GM18867 (cell line): Measurements from ENCODE around the gene PITPNM3.

Source experiments
- ATAC-seq: cut with Tn5 transposase; IDR thresholded peaks from one replicate; pipeline ENCODE4 v1.9.1; 2021; ENCODE audit warnings: mild to moderate bottlenecking, moderate library complexity; ENCODE audit not compliant: unreplicated experiment

The PITPNM3 gene

GRCh38 chr17:6421700-6422604, 134.4 kb downstream of the PITPNM3 start:
- no peak for ATAC-seq

- no peak for ATAC-seq
These were observed 136.1 kb downstream of the PITPNM3 start for GRCh38 chr17:6420173-6420641.

- no peak for ATAC-seq
These were observed 140.7 kb downstream of the PITPNM3 start for GRCh38 chr17:6415616-6416015.

GRCh38 chr17:6413065-6413464, 143.3 kb downstream of the PITPNM3 start:
- no peak for ATAC-seq

- ATAC-seq: no peak
These were observed 147.6 kb downstream of the PITPNM3 start for GRCh38 chr17:6408735-6409134.

GRCh38 chr17:6408276-6408675, 148.1 kb downstream of the PITPNM3 start:
- no peak for ATAC-seq

- no peak for ATAC-seq
These were observed 154.1 kb downstream of the PITPNM3 start for GRCh38 chr17:6402258-6402657.
